Activated CD4-positive, alpha-beta T cell treated with anti-CD3 and anti-CD28 coated beads for 24 hours (primary cell): ENCODE measurements around the gene SLC41A3.
"Not testable (repeated sequence)": the region's sequence is repeated elsewhere in the genome, so short reads cannot be mapped to it uniquely, and the experiment has no call there.

Source experiments
- DNase-seq, 2 donors: peaks; one replicate each; pipeline ENCODE4 v3.0.0-alpha.2; 2020; ENCODE audit warnings: low read depth in 2 of 2

Gene SLC41A3

DNA sequence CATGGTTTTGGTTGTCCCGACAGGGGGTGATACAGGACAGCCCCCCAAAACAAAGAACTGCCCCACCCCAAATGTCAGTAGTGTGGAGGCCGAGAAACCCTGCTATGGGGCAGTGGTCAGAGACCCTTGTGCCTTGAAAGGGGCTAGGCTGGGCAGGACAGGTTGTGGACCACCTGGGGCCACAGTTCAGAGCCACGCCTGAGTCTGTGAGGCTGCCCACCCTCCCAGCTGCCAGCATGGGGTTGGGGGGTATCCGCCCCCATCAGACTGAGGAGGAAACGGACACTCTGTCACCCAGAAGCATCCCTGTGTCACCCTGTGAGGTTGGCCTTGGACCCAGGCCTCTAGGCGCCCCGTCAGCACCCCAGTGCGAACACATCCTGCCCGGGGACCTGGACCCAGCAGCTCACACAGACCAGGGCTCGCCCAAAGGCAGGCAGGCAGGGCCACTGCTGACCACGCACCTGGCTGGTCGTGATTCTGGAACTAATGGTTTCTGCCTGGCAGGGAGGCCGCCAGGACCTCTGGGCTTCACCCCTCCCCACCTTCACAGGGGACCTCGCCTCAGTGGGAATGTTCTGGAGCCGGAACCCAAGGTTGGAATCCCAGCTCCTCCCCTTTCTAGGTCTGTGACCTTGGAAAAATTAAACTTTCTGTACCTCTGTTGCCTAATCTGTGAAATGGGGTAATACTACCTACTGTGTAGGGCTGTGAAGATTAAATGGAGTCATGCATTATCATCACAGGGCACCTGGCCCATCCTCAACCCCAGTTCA lies 1.4 kb downstream of the SLC41A3 start:
- no peak for DNase-seq

DNA sequence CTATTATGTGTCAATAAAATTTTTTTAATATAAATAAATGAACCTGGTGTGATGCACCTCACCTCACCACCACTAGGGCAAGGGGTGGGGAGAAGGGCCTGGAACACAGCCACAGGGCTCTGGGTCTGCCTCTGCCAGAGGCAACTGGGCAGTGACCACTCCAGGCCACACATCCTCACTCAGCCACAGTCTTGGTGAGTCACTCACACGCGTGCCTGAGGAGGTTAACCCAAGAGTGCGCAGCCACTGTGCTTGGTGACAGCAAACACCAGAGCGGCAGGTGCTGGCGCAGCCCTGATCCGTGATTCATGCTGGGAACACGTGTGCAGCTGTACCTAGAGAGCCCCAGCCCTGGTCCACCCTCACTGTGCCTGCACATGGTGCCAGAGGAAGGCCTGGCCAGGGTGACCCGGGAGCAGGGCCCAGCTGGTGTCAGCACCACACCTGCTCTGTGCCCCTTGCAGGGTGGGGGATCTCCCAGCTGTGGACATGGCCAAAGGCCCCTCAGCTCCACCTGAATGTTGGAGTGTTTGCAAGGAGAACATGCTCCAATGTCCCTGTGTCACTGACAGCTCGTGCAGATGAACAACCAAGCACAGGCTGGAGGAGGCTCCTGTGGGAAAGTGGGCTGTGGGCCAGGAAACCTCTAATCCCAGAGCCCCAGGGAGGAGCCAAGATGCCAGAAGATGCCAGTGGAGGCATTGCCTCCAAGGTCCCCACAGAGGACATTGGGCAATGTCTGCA lies 2.1 kb downstream of the SLC41A3 start:
- no peak for DNase-seq

DNA sequence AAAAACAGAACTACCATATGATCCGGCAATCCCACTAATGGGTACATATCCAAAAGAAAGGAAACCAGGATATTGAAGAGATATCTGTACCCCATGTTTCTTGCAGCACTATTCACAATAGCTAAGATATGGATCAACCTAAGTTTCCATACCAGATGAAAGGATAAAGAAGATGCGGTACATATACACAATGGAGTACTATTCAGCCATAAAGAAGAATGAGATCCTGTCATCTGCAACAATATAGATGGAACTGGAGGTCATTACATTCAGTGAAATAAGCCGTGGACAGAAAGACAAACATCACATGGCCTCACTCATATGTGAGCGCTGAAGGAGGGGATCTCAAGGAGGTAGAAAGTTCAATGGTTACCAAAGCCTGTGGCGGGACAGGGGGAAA lies 3.0 kb downstream of the SLC41A3 start:
- no peak for DNase-seq

DNA sequence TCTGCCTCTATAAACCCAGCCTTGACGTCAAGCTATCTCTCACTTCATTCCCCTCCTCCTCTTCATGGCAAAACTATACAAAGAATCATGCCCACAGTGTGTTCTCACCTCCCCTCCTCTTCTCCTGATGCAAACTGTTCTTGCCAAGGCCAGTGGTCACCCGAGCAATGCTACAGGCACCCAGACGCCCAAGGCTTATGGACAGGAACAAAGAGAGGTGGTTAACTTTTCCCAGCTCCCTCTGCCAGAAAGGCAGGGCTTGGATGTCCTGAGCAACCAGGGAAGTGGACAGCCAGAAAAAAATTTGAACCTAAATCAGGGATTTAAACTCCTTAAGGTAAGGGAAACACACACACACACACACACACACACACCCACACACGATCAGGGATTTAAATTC lies 5.1 kb downstream of the SLC41A3 start:
- DNase-seq: no peak

DNA sequence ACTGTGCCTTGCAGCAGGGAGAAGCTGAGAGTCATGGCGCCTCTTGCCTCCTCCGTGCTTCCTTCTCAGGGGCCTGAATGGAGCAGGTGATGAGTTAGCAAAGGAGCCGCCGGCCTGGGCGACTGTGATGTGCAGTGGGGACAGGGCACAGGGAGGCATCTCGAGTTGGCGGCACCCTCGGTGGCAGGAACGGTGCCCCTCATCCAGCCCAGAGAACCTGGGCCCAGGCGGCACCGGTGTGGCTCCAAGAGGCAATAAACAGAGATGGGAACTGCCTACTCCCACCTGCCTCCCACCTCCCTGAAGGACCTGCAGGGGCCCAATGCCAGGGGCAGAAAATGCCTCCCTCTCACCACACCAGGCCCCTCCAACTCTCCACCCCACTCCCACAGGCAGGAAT lies 6.2 kb downstream of the SLC41A3 start:
- DNase-seq: no peak

DNA sequence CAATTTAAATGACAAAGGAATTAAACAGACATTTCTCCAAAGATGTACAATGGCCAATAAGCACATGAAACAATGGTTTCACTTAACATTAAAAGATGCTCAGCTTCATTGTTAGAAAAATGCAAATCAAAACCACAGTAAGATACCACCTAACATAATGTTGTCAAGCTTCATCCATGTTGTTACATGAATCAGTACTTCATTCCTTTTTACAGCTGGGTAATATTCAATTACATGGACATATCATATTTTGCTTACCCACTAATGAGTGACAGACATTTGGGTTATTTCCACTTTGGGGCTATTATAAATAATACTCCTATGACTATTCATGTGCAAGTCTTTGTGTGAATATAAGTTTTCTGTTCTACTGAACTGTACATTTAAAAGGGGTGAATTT lies 7.8 kb downstream of the SLC41A3 start:
- DNase-seq: no peak

DNA sequence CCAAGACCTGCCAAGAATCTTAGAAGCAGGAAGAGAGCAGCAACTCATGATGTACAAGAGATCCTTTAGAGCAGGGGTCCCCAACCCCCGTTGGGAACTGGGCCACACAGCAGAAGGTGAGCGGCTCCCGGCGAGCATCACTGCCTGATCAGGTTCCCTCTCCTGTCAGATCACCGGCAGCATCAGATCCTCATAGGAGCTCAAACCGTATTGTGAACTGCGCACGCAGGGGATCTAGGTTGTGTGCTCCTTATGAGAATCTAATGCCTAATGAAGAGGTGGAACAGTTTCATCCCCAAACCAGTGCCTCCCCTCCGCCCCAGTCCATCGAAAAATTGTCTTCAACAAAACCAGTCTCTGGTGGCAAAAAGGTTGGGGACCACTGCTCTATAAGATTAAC lies 13.8 kb downstream of the SLC41A3 start:
- no peak for DNase-seq

DNA sequence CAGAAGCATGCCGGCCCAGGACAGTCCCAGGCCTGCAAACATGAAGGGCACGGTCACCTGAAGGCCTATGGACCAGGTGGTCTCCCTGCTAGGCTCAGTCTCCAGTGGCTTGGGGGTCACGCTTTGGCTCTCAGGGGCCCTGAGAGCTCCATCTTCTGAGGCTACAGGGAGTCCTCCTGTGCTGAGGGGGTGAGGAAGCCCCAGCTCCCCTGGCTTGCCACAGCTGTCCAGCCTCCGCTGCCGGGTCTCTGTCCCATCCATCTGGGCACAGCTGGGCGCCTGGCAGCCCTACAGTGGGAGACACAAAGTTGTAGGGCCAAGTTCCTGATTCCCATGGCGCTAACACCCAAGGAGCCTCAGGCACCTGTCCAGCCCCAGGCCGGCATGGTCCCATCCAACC lies 16.0 kb downstream of the SLC41A3 start:
- DNase-seq: no peak

DNA sequence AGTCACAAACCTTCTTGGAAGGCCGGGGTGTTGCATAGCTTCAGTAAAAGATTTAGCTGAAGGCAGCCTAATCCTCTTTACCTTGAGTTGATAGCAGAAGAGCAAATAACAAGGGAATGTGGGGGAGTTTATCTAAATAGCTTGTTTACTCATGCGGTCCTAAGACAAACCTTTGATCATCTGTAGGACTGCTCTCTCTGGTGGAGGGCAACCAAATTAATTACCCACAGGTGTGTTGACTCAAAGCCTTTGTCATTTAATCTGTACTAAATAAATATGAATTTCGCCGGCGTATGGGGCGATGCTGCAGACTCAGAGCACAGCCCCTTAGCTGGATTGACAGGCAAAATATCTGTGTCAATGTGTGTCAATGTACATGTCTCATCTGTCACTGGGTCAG lies 17.2 kb downstream of the SLC41A3 start:
- DNase-seq: not testable (repeated sequence)

DNA sequence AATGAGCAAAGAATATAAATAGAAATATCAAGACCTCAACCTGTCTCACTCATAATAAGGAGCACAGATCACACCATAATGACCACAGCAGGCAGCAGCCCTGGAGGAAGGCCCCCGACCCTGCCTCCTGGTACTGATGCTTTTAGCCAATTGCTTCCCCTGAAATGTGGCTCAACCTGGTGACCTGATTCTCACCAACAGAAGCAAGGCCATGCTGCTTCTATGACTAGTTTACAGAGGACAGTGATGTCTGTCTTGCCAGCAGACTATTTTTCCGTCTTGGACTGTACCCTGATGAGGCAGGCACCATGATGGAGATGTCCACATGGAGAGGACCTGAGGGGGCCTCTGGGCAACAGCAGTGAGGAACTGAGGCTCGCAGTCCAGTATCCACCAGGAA lies 18.0 kb downstream of the SLC41A3 start:
- no peak for DNase-seq

DNA sequence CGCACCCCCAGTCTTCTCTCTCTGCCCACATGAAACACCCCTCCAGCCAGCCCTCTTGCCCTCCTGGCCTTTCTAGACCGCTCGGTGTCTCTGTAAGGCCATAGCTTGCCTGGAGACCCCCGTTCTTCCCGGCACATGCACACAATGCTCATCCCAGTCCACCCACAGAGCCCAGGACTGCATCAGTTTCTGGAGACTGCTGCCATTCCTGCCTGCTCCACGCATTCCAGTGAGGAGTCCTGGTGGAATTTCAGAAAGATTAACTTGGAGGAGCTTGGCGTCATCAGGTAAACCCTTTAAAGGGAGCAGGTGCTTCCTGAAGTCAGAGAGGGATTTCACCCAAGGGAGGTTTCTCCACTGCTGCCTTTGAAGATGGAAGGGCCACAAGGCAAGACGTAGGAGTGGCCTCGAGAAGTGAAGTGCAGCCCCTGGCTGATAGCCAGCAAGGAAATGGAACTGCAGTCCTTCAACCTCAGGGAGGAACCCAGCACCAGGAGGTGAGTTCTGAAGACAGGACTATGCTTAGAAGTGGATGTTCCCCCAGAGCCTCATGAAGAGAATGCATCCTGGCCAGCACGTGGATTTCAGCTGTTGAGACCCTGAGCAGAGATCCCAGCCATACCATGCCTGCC lies 19.2 kb downstream of the SLC41A3 start:
- DNase-seq: no peak

DNA sequence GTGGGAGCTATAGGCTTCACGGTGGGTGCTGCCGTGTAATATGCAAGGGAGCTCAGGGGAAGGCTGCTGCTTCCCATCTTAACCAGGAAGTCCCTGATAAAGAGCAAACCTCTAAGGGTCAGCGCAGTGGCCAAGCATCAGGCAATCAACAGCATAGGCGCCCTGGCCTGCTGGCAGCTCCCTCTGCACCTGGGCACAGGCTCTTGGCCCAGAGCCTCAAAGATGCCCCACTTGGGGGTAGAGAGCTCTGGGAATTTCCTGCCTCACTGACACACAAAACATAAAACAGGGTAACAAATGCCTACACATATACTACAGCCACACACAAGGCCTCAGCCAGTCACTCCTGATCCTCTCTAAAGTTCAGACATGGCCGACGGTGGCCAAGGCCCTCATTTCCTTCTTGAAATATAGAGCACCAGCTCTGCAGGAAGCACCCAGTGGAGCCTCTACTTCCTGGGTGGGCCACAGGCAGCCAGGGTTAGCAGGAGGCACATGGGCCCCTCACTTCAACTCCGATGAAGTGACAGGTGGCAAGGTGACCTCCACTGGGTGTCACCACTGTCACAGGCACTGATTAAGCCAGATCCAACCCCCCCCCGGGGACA lies 20.5 kb downstream of the SLC41A3 start:
- DNase-seq: no peak

DNA sequence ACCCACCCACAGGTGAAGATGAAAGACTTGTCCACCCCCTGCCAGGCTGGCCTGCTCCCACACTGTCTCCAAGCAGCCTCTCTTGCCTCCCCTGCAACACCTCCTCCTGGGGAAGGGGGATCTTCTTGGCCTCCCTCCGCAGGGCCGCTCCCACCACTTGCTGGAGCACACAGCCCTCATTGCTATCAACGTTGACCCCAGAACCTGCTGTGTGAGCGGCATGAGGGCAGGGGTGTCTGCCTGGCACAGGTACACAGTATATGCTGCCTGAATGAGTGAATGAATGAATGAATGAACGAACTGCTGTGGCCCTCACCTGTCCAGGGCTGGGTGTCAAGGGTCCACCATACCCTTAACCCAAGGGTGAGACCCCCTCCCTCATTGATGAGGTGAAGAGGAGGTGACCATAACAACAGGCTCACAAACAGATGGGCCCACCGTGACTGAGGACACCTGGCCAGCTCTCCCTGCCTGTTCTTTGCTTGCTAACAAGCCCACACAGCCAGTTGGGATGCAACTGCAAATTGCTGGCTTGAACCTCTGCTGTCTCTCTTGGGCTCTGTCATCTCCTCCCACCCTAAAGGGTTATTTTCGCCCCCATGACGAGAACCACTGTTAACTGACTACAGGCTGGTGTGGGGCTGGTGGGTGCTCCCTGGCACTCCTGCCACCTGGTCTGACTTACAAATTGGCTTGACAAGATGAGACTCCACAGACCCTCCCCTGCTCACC lies 22.5 kb downstream of the SLC41A3 start:
- no peak for DNase-seq

DNA sequence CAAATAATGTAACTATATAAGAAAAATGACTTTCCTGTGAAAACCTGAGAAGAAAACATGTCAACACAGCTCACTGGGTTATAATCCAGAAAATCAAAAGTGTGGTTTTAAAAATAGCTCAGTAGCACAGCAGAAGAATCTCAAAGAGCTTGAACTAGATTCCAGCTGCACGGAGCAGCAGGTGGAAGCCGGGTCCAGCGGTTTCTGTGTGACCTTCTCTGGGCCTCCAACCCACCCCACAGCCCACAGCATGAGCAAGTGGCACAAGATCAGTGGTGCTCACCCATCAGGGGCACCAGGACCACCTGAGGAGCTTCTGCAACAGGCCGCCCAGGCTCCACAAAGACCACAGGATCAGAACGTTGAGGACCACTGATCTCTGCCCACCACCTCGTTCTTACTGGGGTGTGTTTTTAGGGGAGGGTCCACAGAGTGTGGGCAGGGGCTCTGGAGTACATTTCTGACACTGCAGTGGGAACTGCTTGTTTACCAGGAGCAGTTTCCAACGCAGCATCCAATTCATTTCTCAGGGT lies 23.2 kb downstream of the SLC41A3 start:
- DNase-seq: no peak

DNA sequence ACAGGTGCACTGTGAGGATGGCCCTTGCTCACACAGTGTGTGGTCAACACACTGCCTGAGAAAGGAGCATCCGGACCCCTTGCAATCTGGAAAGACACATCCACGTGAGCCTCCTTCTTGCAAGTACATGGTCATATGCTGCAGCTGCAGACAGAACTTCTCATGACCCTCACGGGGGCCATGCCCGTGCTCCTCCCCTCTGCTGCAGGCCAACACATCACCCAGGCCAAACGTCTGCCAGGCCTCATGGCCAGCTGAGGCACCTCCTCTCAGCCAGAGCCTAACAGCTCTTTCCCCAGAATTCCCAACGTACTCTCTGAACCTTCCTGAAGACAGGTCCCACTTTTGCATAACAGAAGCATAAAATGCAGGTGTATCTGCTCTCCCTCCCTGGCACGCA lies 25.3 kb downstream of the SLC41A3 start:
- DNase-seq: no peak

DNA sequence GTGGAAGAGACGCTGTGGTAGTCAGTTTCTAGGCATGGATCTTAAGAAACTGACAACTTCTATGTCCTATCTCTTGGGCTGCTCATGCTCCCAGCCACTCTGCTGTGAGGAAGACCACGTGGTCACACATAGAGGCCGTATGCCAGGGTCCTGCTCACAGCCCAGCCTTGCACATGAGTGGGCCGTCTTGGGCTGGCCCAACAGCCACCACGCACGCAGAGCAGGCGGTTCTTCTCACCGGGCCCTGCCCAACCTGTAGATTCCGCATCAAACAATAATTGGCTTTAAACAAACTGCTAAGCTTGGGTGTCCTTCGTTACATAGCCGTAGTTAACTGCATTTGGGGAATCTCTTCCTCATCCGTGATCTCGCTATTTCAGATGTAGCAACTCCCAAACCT lies 26.0 kb downstream of the SLC41A3 start:
- no peak for DNase-seq

DNA sequence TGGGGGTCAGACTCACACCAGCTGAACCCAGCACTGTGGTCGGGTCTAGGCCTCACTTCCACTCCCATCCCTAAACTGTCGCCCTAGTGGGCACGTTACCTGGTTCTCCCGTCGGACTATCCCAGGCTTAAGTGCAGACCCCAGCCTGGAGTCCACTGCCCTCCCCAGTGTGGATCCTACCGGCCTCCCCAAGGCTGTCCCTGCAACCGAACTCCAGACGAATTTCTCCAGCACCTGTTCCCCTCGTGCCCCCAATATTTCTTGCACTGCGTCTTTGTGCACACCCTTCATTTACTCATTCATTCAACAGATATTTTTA lies 26.5 kb downstream of the SLC41A3 start:
- no peak for DNase-seq

DNA sequence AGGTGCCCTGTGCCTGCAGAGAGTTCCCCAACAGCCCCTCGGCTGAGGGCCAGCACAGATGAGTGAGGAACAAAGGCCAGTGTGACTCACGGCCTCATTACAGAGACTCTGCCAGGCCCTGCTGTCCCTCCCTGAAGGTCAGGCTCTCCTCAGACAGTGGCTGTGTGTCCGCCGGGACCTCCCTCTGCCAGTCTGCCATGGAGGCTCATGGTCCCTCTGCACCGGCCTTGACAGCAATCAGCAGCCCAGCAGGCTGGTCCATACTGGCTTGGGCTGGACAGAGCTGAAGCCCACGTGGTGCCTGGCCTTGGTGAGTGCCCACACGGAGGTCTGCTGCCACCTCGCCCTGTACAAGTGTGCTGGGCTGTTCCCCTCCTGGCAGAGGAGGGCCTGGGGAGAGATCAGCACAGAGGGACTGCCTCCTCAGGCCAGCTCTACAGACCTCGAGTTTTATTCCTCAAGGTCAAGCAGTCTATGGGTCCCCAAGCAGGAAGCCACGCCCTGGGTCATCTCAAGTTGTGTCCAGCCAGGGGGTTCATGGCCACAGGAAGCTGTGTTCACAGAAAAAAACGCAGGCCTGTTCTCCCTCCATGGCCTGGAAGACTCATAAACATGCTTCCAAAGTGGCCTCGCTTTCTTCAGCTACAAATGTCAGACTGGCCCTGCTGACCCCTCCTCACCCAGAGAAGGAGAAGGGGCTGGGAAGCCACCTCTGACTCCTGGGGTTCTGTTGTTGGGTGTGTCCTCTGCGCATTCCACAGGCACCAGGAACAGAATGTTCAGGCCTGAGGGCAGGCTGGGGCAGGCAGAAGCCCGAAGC lies 27.0 kb downstream of the SLC41A3 start:
- DNase-seq: no peak

DNA sequence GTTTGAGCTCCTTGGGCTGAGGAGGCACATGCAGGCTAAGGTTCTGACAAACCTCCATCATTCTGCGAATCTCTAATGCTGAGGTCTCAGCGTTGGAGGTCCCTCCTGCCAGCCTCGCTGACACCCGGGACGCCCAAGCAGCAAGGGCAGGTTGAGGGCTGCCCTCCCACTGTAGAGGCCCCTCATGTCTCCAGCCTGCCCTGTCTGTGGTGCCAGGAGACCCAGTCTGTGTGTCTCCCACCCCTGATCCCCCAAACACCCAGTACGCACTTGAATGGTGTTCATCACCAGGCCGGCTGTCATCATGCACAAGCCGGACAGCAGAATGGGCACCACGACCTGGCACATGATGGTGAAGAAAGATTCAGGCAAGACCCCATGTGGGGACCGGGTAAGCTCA lies 27.8 kb downstream of the SLC41A3 start:
- no peak for DNase-seq

DNA sequence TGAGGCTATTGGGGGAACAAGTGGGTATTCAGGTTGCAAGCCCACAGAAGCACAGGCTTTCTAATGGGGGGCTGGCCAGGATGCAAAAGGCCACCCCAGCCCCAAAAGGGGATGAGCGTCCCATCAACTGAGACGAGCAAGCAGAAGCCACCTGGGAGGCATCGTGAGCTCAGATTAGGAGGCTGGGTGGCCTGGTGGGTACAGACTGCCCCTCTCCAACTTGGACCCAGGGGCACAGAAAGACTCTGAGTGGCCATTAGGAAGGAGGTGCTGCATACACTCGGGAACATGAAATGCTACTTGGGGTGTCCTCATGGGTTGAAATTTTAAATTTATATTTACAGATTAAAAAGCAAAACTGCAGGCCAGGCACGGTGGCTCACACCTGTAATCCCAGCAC lies 29.1 kb downstream of the SLC41A3 start:
- no peak for DNase-seq
